HepG2 (cell line): ENCODE data around the gene FGD4. TPM values are rescaled to one million over a fixed set of nuclear protein-coding genes. Genes with fewer than 3 reads are reported as not detected.

ENCODE experiments used
- ATAC-seq: fragments of 200-7000 bp; cut with Tn5 transposase; 3 replicates; pipeline ENCODE4 v1.9.1; 2020; ENCODE audit warnings: mild to moderate bottlenecking, moderate library complexity
- BruUV-seq: library from RNA; stranded (reverse); fragments of 400-500 nt; replicated peaks from 2 replicates; lab custom pipeline; 2021; lab: Mats Ljungman, UMichigan
- CTCF ChIA-PET: fragments of 300-600 bp; formaldehyde crosslinking; extraction: SDS; loops from one replicate; lab custom pipeline; 2021; ENCODE audit warnings: low total read pairs, inconsistent platforms, low intra/inter-chr PET ratio; lab: Yijun Ruan, JAX
- POLR2A ChIA-PET: fragments of 350-600 bp; sonication (Branson Sonifier 250); formaldehyde crosslinking; loops from one replicate; lab custom pipeline; 2020; ENCODE audit warnings: antibody characterized with exemption, inconsistent platforms; lab: Yijun Ruan, JAX
- DNase-seq: peaks from one replicate; pipeline ENCODE4 v3.0.0-alpha.2; 2015; ENCODE audit warnings: low spot score
- FAIRE-seq: peaks from 3 replicates; lab custom pipeline; 2011; peaks lifted over from hg19 to GRCh38; lab: Jason Lieb, UNC
- H2AFZ ChIP-seq: one replicate; pipeline ENCODE4 v1.6.1; 2011; ENCODE audit warnings: low read length, inconsistent platforms
- H3K27ac ChIP-seq: fragments of 300-600 bp; 3 replicates; pipeline ENCODE4 v1.8.0; 2011; ENCODE audit warnings: mixed run types, mild to moderate bottlenecking, mixed read lengths, low read length, inconsistent platforms; ENCODE audit not compliant: insufficient read depth; ENCODE audit errors: extremely low read length
- H3K27me3 ChIP-seq, 2 experiments: fragments of 200-600 bp in 1 of 2; 2 replicates in 1 of 2; 3 replicates in 1 of 2; pipeline versions ENCODE4 v1.6.0 to v1.8.0; 2011; ENCODE audit warnings: low read length in 2 of 2, mild to moderate bottlenecking in 2 of 2, moderate library complexity in 2 of 2, inconsistent platforms in 1 of 2; ENCODE audit not compliant: insufficient read depth in 2 of 2, control insufficient read depth in 1 of 2
- H3K36me3 ChIP-seq, 2 experiments: fragments of 200-600 bp in 1 of 2; replicated peaks in 1 of 2; 2 replicates in 1 of 2; 3 replicates in 1 of 2; pipeline versions ENCODE4 v1.5.1 to v1.8.0; 2011; ENCODE audit warnings: low read length in 2 of 2, inconsistent platforms in 1 of 2; ENCODE audit not compliant: insufficient read depth in 2 of 2, control insufficient read depth in 1 of 2
- H3K4me1 ChIP-seq: 2 replicates; pipeline ENCODE4 v1.5.1; 2012; ENCODE audit warnings: low read length, inconsistent platforms; ENCODE audit not compliant: insufficient read depth
- H3K4me2 ChIP-seq: 2 replicates; pipeline ENCODE4 v1.6.0; 2011; ENCODE audit warnings: low read depth, low read length, inconsistent platforms
- H3K4me3 ChIP-seq, 3 experiments: fragments of 200-600 bp in 1 of 3; sonication (generic), shearing (Covaris generic) in 1 of 3; replicated peaks in 1 of 3; 2 replicates each; pipeline ENCODE4 v1.5.1; 2011 to 2016; ENCODE audit warnings: low read length in 3 of 3, inconsistent platforms in 2 of 3, low read depth in 2 of 3, mild to moderate bottlenecking in 2 of 3, control low read depth in 1 of 3, mixed read lengths in 1 of 3; ENCODE audit not compliant: insufficient read depth in 1 of 3
- H3K79me2 ChIP-seq: one replicate; pipeline ENCODE4 v1.6.1; 2011; ENCODE audit warnings: low read length, inconsistent platforms; ENCODE audit not compliant: insufficient read depth
- H3K9ac ChIP-seq: 2 replicates; pipeline ENCODE4 v1.6.0; 2011; ENCODE audit warnings: mild to moderate bottlenecking, low read depth, low read length, inconsistent platforms; ENCODE audit not compliant: insufficient read depth
- H3K9me3 ChIP-seq: 2 replicates; pipeline ENCODE4 v1.5.1; 2012; ENCODE audit warnings: mild to moderate bottlenecking, low read length
- H4K20me1 ChIP-seq: 2 replicates; pipeline ENCODE4 v1.6.0; 2011; ENCODE audit warnings: inconsistent platforms, mild to moderate bottlenecking, low read length, moderate library complexity; ENCODE audit not compliant: insufficient read depth
- FIP1L1 ChIP-seq: fragments of 200-400 bp; formaldehyde crosslinking; IDR thresholded peaks from 2 replicates; pipeline ENCODE4 v1.6.1; 2018; ENCODE audit warnings: low read depth, mild to moderate bottlenecking, low read length, moderate library complexity, borderline replicate concordance; ENCODE audit not compliant: insufficient read depth
- ISX ChIP-seq: sonication (generic); formaldehyde crosslinking; conservative IDR thresholded peaks from 2 replicates; pipeline ENCODE4 v1.5.0; 2020; ENCODE audit warnings: missing genetic modification reagents
- NFKBIZ ChIP-seq: IDR thresholded peaks from 2 replicates; pipeline ENCODE4 v1.6.1; 2018; ENCODE audit warnings: missing genetic modification reagents, missing compliant biosample characterization
- PCBP2 ChIP-seq: fragments of 200-400 bp; formaldehyde crosslinking; optimal IDR thresholded peaks from 2 replicates; pipeline ENCODE3; 2018; ENCODE audit warnings: low read length, low read depth; ENCODE audit not compliant: poor library complexity, severe bottlenecking
- SP1 ChIP-seq, 2 experiments: fragments of 450-650 bp in 1 of 2; sonication (generic) in 1 of 2; formaldehyde crosslinking in 1 of 2; IDR thresholded peaks; 2 replicates each; pipeline versions ENCODE4 v1.4.0 to v1.6.1; 2016 to 2020; ENCODE audit warnings: missing genetic modification reagents in 1 of 2
- ZNF10 ChIP-seq: sonication (generic); formaldehyde crosslinking; IDR thresholded peaks from 2 replicates; pipeline ENCODE4 v1.4.0; 2020; ENCODE audit warnings: mild to moderate bottlenecking, low read depth, missing genetic modification reagents, borderline replicate concordance
- ZNF350 ChIP-seq: sonication (generic); formaldehyde crosslinking; IDR thresholded peaks from 2 replicates; pipeline ENCODE4 v1.4.0; 2020; ENCODE audit warnings: mild to moderate bottlenecking, low read depth, missing genetic modification reagents, borderline replicate concordance
- WGBS: methylation state at CpG from one replicate; pipeline ENCODE4 v1.1.6; 2017; ENCODE audit warnings: low lambda C conversion rate; 5-methylcytosine and 5-hydroxymethylcytosine counted together
- in situ Hi-C: cut with HindIII; loops from 2 replicates; pipeline ENCODE4 v1.10.0; 2017; ENCODE audit warnings: low pct_unique_long_range_greater_than_20kb; ENCODE audit not compliant: extremely low pct_ligation_motif_present
- intact Hi-C: fragments of 100-400 bp; cut with micrococcal nuclease; formaldehyde crosslinking; loops from one replicate; pipeline ENCODE4 v1.10.0; 2022; ENCODE audit not compliant: unreplicated experiment
- polyA plus RNA-seq, 8 experiments: library from polyadenylated mRNA; depleted of rRNA in 3 of 8; stranded (reverse) in 7 of 8; unstranded in 1 of 8; fragments of >200 nt; fragmentation: Illumina TruSeq in 4 of 8; extraction: Trizol in 4 of 8; gene quantifications; 2 replicates each; pipeline versions ENCODE4 v1.2.1 to v1.2.3, GENCODE V29; 2011 to 2016; ENCODE audit warnings: low read depth in 4 of 8, missing spikeins in 1 of 8, mixed read lengths in 1 of 8; ENCODE audit not compliant: insufficient read depth in 1 of 8
- total RNA-seq, 5 experiments: library from RNA; depleted of rRNA; stranded (reverse); fragments of >200 nt; fragmentation: Illumina TruSeq; extraction: Trizol; gene quantifications; 2 replicates each; pipeline ENCODE4 v1.2.3, GENCODE V29; 2016; ENCODE audit warnings: low read depth in 1 of 5
- TF ChIP-seq, protein P1 (sequence below): sonication (generic); formaldehyde crosslinking; IDR thresholded peaks from 2 replicates; pipeline ENCODE4 v1.5.1; 2020; ENCODE audit warnings: missing genetic modification reagents, mild to moderate bottlenecking, borderline replicate concordance
- TF ChIP-seq, protein P2 (sequence below): sonication (generic); formaldehyde crosslinking; IDR thresholded peaks from 2 replicates; pipeline ENCODE4 v1.5.0; 2020; ENCODE audit warnings: missing genetic modification reagents
- TF ChIP-seq, protein P3 (sequence below): sonication (generic); formaldehyde crosslinking; IDR thresholded peaks from 2 replicates; pipeline ENCODE4 v1.8.1; 2023; ENCODE audit warnings: missing genetic modification reagents, mild to moderate bottlenecking, borderline replicate concordance

The FGD4 gene
- total and polyA plus RNA-seq, 2 of the 13 experiments (the other 11 are each of a cell fraction or from before 2014, with no cell fraction given), result 4.6 to 6.6 TPM

DNA sequence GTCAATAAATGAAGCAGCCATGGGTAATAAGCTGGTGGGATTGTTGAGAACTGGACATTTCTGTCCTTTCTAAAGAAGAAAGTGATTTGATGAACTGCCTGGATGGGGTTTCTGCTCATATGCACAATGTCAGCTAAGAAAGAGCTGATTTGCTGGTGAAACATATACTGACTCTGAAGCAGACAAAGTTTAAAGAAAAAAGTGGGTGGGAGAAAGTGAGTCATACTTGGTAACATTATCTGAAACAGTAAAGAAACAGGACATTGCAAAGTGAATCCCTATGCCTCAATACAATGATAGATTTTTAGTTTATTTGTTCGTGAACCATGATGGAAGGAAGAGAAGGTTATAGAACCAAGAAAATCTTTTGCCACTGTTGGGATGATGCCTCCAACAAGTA is 184.2 kb downstream of the FGD4 start:
- H3K27ac ChIP-seq, result no peak overlapping the region
- BruUV-seq, result no TSS peak
- no peaks in the 10 kb centered on the region for H3K79me2 ChIP-seq
- intact Hi-C loops (no loop called here), in situ Hi-C loops (no loop called here)
- H3K27me3 ChIP-seq, result no peaks in the 10 kb centered on the region
- TF ChIP-seq SP1 (IDR thresholded peaks at IDR 0.05), result no peak
- no peak for TF ChIP-seq SP1 (CRISPR knock-in tag; IDR thresholded peaks at IDR 0.05)
- TF ChIP-seq ZNF350 (CRISPR knock-in tag), result no peak
- H3K9me3 ChIP-seq, result no peaks in the 10 kb centered on the region
- H3K36me3 ChIP-seq, result peaks cover 10 to 33% of the 10 kb centered on the region in 2 experiments
- no peak for DNase-seq
- no peak overlapping the region for H3K9ac ChIP-seq
- ATAC-seq, result no peak
- H3K4me3 ChIP-seq, result no peak overlapping the region
- CTCF ChIA-PET, result no interaction called here
- FAIRE-seq, result no peak
- no peak overlapping the region for H3K4me2 ChIP-seq
- H2AFZ ChIP-seq, result no peak overlapping the region
- 93% methylated on average over 1 of the region's 1 CpG for WGBS
- H3K4me1 ChIP-seq, result no peaks in the 10 kb centered on the region
- POLR2A ChIA-PET, result no interaction called here
- no peaks in the 10 kb centered on the region for H4K20me1 ChIP-seq

DNA sequence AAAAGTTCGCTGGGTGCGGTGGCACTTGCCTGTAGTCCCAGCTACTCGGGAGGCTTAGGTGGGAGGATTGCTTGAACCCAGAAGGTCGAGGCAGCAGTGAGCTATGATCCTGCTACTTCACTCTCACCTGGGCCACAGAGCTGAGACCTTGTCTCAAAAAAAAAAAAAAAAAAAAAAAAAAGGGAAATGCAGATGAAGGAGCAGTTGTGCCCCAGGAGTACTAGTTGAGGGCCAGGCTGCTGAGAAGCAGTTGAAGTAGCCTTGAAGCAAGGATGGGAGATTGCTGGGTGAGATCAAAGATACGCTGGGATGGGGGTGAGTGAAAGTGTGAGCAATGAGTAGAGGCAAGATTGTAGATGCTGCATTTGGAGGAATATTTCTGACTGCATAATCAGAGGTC is 186.3 kb downstream of the FGD4 start:
- no TSS peak for BruUV-seq
- Histone ChIP-seq H3K4me2 (no peak overlapping the region), H4K20me1 (no peaks in the 10 kb centered on the region), H3K27me3 (no peaks in the 10 kb centered on the region), H3K79me2 (no peaks in the 10 kb centered on the region), H3K4me3 (no peak overlapping the region), H3K36me3 (peaks cover 8 to 22% of the 10 kb centered on the region in 2 experiments; a peak in 4 of 5 replicates), H2AFZ (no peak overlapping the region), H3K9ac (no peak overlapping the region), H3K4me1 (no peaks in the 10 kb centered on the region), H3K9me3 (no peaks in the 10 kb centered on the region), H3K27ac (no peak overlapping the region)
- 94% methylated on average over 5 of the region's 5 CpGs for WGBS
- intact Hi-C loops, result no loop called here
- CTCF ChIA-PET, result no interaction called here
- ATAC-seq (no peak), FAIRE-seq (no peak), DNase-seq (no peak)
- POLR2A ChIA-PET, result no interaction called here
- in situ Hi-C loops, result no loop called here
- no peak for TF ChIP-seq ZNF10
- TF ChIP-seq, protein P1, sequence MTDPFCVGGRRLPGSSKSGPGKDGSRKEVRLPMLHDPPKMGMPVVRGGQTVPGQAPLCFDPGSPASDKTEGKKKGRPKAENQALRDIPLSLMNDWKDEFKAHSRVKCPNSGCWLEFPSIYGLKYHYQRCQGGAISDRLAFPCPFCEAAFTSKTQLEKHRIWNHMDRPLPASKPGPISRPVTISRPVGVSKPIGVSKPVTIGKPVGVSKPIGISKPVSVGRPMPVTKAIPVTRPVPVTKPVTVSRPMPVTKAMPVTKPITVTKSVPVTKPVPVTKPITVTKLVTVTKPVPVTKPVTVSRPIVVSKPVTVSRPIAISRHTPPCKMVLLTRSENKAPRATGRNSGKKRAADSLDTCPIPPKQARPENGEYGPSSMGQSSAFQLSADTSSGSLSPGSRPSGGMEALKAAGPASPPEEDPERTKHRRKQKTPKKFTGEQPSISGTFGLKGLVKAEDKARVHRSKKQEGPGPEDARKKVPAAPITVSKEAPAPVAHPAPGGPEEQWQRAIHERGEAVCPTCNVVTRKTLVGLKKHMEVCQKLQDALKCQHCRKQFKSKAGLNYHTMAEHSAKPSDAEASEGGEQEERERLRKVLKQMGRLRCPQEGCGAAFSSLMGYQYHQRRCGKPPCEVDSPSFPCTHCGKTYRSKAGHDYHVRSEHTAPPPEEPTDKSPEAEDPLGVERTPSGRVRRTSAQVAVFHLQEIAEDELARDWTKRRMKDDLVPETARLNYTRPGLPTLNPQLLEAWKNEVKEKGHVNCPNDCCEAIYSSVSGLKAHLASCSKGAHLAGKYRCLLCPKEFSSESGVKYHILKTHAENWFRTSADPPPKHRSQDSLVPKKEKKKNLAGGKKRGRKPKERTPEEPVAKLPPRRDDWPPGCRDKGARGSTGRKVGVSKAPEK (CRISPR knock-in tag), result no peak
- TF ChIP-seq ISX (CRISPR knock-in tag), result no peak
- TF ChIP-seq, protein P2, sequence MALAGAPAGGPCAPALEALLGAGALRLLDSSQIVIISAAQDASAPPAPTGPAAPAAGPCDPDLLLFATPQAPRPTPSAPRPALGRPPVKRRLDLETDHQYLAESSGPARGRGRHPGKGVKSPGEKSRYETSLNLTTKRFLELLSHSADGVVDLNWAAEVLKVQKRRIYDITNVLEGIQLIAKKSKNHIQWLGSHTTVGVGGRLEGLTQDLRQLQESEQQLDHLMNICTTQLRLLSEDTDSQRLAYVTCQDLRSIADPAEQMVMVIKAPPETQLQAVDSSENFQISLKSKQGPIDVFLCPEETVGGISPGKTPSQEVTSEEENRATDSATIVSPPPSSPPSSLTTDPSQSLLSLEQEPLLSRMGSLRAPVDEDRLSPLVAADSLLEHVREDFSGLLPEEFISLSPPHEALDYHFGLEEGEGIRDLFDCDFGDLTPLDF (CRISPR knock-in tag), result no peak
- no peak for TF ChIP-seq NFKBIZ (CRISPR knock-in tag)
- no peak for TF ChIP-seq PCBP2
- TF ChIP-seq FIP1L1, result no peak
- TF ChIP-seq, protein P3, sequence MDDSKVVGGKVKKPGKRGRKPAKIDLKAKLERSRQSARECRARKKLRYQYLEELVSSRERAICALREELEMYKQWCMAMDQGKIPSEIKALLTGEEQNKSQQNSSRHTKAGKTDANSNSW (CRISPR knock-in tag), result no peak
